ENCODE results near the gene DLGAP1.

- TF ChIP-seq GABPA (IDR thresholded peaks at IDR 0.05; ENCODE audit: low read depth): no peak
- TF ChIP-seq EP300 (IDR thresholded peaks at IDR 0.05; ENCODE audit: borderline replicate concordance in 1 of 2, low read depth in 1 of 2, low read length in 1 of 2): no peak
- TF ChIP-seq USF2 (IDR thresholded peaks at IDR 0.05; ENCODE audit: borderline replicate concordance, low read depth, low read length): no peak
- TF ChIP-seq REST (IDR thresholded peaks at IDR 0.05; ENCODE audit: low read depth, low read length): no peak
- TF ChIP-seq CTCF (IDR thresholded peaks at IDR 0.05): no peak
- TF ChIP-seq TAF1 (IDR thresholded peaks at IDR 0.05; ENCODE audit: borderline replicate concordance, low read depth, low read length): no peak
- no peak for TF ChIP-seq MAX (IDR thresholded peaks at IDR 0.05; ENCODE audit: low read depth)
- TF ChIP-seq FOSL2 (IDR thresholded peaks at IDR 0.05; ENCODE audit: borderline replicate concordance, low read depth): no peak
- TF ChIP-seq JUND (IDR thresholded peaks at IDR 0.05): no peak
- no peak for TF ChIP-seq EZH2phosphoT487 (IDR thresholded peaks at IDR 0.05; ENCODE audit: borderline replicate concordance, low read depth)
- TF ChIP-seq POLR2AphosphoS5 (IDR thresholded peaks at IDR 0.05; ENCODE audit: low read depth, low read length): no peak
- TF ChIP-seq TCF12 (IDR thresholded peaks at IDR 0.05): no peak
These were observed 37.4 kb downstream of the DLGAP1 start for GRCh38 chr18:4417714-4418113.
